ENCODE data around the gene PRDM12. TPM values are rescaled to one million over a fixed set of nuclear protein-coding genes. Genes with fewer than 3 reads are reported as not detected.

PRDM12 gene
- total and polyA plus RNA-seq, 11 donors, result 0.14 TPM; not detected in 10

DNA sequence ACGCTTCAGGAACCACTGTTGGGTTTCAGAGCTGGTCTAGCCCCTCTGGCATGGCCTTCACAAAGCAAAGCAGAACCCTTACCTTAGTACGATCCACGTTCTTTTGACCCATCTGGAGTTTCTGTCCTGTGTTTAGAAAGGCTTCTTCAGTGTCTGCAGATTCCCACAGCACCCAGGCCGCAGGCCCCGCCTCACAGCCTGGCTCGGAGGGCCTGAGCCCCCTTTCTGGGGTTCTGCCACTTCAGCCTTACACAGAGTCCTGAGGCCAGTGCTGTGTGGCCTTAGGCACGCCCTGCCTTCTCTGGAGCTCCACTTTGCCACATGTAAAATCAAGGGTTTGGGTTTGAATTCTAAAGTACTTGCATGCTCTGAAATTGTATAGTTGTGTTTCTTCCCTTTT is 31.6 kb upstream of the PRDM12 start:
- Histone ChIP-seq H3K27me3 (no peaks in the 10 kb centered on the region), H3K4me3 (no peak overlapping the region), H3K4me1 (peaks cover 0 to 38% (median 14%) of the 10 kb centered on the region in 12 donors), H3K27ac (no peak overlapping the region), H3K36me3 (peaks cover 2 to 100% (median 88%) of the 10 kb centered on the region in 9 donors), H3K9me3 (no peaks in the 10 kb centered on the region)
- ATAC-seq, result no peak
- intact Hi-C loops (cut with DNase I), result no loop called here
- no peak for TF ChIP-seq CTCF (IDR thresholded peaks at IDR 0.05)
- no peak for TF ChIP-seq POLR2A (IDR thresholded peaks at IDR 0.05)
- WGBS, 4 donors, result 94 to 98% (median 95%) methylated on average over 7 of the region's 7 CpGs
- DNase-seq, result no peak

DNA sequence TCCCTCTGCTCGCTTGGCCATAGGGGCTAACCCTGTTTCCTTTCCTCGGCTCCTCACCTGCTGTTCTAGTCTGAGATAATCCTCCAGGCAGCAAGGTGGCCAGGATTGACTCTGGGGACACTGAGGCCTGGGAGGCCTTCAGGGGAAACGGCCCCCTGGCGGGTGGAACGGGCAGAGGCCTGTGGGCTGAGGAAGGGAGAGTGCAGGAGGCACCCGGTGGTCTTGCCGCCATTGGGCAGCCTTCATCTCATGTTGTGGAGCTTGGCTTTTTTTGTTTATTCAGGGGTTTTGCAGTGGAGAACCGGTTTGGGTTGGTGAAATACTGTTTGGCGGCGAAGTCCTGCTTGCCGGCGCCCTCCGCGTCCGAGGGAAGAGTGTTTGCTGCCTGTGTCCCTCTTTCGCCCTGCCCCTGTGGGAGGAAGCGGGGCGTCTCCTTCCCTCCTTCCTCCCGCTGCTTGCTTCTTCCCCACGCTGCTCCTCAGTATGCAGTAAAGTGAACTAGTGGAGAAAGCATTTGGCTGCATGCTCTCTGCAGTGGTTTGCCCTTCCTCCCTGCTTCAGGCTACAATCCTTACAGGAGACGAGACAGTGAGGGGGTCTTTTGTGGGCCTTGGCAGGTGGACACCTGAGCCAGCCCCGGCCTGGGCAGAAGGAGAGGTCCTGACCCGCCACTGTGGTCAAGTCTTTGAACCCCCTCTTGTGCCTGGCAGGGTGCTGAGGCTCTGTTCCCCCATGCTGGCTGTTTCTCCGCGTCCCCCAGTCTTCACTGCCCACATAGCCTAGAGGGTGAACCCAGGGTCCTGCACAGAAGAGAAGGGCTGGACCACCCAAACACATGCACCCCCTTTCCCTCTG is 30.8 kb upstream of the PRDM12 start:
- TF ChIP-seq POLR2A (IDR thresholded peaks at IDR 0.05) (no peak), CTCF (IDR thresholded peaks at IDR 0.05) (no peak)
- H3K27ac ChIP-seq, result no peak overlapping the region
- no peak overlapping the region for H3K4me3 ChIP-seq
- ATAC-seq (no peak), DNase-seq (no peak)
- intact Hi-C loops (cut with DNase I), result no loop called here
- peaks cover 2 to 100% (median 88%) of the 10 kb centered on the region in 9 donors for H3K36me3 ChIP-seq
- H3K27me3 ChIP-seq, result no peaks in the 10 kb centered on the region
- 89 to 95% (median 94%) methylated on average over 25 of the region's 25 CpGs for WGBS, 4 donors
- peaks cover 0 to 31% (median 14%) of the 10 kb centered on the region in 12 donors for H3K4me1 ChIP-seq
- no peaks in the 10 kb centered on the region for H3K9me3 ChIP-seq

DNA sequence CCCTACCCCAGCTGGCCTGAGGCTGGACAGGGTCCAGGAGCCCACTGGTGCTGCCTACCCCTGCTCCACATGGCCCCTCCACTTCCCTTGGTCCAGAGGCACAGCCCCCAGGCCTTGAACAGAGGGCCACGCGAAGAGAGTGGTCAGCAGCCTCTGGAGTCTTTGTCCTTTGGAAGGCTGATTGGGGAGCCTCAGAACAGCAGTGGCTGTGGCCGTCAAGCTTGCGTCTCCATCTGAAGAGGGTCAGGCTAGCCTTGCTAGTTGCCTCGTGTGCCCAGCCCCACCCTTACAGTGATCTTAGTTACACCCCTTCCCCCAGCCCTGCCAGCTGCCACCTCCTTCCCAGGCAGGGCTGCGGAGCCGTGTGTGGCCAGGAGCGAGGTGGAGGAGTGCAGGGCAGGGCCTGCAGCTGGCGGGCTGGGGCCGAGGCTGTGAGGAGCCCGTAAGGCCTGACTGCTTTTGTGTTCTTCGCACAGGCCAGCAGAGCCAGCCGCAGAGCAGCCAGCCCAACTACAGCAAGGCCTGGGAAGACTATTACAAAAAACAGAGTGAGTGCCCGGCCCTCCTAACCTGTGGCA is 30.1 kb upstream of the PRDM12 start:
- H3K36me3 ChIP-seq, result peaks cover 2 to 96% (median 91%) of the 10 kb centered on the region in 9 donors
- WGBS, 4 donors, result 90 to 95% (median 95%) methylated on average over 12 to 14 of the region's 14 CpGs
- H3K27ac ChIP-seq, result no peak overlapping the region
- peaks cover 0 to 24% (median 9%) of the 10 kb centered on the region in 12 donors for H3K4me1 ChIP-seq
- TF ChIP-seq POLR2A (IDR thresholded peaks at IDR 0.05) (no peak), CTCF (IDR thresholded peaks at IDR 0.05) (no peak)
- intact Hi-C loops (cut with DNase I), result no loop called here
- no peaks in the 10 kb centered on the region for H3K9me3 ChIP-seq
- H3K4me3 ChIP-seq, result no peak overlapping the region
- H3K27me3 ChIP-seq, result no peaks in the 10 kb centered on the region
- ATAC-seq, result no peak
- no peak for DNase-seq

- no peak for ATAC-seq
- Histone ChIP-seq H3K4me3 (no peak overlapping the region), H3K27ac (no peak overlapping the region), H3K4me1 (peaks cover 0 to 19% (median 7%) of the 10 kb centered on the region in 12 donors), H3K9me3 (no peaks in the 10 kb centered on the region), H3K36me3 (peaks cover 2 to 91% (median 87%) of the 10 kb centered on the region in 9 donors), H3K27me3 (no peaks in the 10 kb centered on the region)
- intact Hi-C loops (cut with DNase I), result no loop called here
- no peak for TF ChIP-seq CTCF (IDR thresholded peaks at IDR 0.05)
- TF ChIP-seq POLR2A (IDR thresholded peaks at IDR 0.05), result no peak
- DNase-seq, result no peak
- 85 to 92% (median 87%) methylated on average over 8 of the region's 8 CpGs for WGBS, 4 donors
Measured at GRCh38 chr9:130634801-130635200, 29.6 kb upstream of the PRDM12 start.

Data from heart left ventricle (tissue), 16 donors.